GM19193 (cell line): ENCODE results near the gene CNDP1.

ENCODE experiments used
- POLR2A ChIP-seq: IDR thresholded peaks from 4 replicates; pipeline ENCODE4 v1.6.1; 2011; ENCODE audit not compliant: insufficient read depth, insufficient read length; ENCODE audit errors: extremely low read depth

CNDP1 gene

DNA sequence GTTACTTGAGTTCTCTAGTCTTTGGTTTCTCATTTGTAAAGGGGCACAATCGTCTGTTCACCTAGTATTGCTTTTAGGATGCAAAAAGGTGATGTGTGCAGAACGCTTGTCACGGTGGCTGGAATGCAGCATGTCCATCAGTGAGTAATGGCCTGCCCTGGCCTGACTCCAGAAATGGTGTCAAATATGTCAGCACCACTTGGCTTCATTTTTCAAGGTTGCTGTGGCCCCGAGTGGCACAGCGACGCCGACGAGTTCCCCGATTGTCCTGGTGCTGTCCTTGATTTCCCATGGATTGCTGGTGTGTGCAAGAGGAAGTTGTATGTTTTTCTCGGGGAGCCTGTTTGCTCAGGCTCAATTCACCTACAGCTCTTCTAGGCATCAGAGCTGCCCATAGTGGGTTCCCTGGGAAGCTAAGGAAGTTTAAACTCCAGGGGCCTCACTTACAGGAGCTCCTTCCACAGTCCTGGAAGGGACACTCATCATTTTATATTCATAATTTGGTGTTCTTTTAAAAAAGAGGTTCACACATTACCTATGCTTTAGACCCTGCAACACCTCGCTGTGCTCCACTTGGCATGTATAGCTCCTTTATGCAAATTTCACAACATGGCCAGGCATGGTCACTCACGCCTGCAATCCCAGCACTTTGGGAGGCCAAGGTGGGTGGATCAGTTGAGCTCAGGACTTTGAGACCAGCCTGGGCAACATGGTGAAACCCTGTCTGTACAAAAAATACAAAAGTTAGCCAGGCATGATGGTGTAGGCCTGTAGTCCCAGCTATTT lies 37.8 kb downstream of the CNDP1 start:
- no peak for TF ChIP-seq POLR2A

DNA sequence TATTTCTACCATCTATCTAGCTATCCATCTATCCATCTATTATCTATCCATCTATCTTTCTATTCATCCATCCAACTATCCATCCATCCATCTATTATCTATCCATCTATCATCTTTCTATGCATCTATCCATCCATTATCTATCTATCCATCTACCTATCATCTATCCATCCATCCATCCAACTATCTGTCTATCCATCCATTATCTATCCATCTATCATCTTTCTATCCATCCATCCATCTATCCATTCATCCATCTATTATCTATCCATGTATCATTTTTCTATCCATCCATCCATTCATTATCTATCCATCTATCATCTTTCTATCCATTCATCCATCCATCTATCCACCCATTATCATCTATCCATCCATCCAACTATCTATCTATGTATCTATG lies 38.8 kb downstream of the CNDP1 start:
- no peak for TF ChIP-seq POLR2A

DNA sequence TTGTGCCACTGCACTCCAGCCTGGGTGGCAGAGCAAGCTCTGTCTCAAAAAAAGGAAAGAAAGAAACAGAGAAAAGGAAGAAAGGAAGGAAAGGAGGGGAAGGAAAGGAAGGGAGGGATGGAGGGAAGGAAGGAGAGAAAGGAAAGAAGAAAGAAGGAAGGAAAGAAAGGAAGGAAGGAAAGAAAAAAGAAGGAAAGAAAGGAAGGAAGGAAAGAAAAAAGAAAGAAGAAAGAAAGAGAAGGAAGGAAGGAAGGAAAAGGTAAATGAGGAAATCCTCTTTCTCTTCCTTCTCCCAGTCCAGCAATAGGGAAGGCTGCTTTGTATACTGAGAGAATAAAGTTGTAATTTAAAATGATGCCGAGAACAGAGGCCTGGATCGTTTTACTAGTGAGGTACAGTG lies 40.6 kb downstream of the CNDP1 start:
- no peak for TF ChIP-seq POLR2A

GRCh38 chr18:74577019-74577418 lies 42.7 kb downstream of the CNDP1 start:
- TF ChIP-seq POLR2A: no peak

DNA sequence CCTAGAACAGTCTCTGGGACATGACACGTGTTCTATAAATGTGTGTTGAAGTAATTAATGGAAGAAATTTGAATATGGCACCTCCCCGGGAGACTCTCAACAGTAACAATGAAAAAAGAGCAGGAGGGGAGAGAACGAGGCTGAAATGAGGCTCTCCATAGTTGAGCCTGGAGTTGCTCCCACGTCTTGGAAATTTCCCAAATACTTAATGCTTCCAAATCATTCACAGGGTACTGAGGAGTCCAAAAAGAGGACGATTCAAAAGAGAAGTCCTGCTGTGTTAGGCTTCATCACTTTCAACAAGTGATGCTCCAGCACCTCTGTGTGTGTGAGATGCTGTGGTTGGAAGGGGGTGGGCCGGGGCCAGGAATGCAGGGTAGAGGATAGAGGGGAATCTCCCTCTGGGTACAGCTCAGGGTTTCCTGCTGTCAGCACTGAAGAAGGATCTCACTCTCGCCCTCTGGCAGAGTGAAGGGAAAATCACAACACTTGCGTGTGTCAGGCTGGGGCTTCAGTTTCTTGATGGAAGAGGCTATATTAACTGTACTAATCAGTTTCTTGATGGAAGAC lies 45.3 kb downstream of the CNDP1 start:
- TF ChIP-seq POLR2A: no peak

DNA sequence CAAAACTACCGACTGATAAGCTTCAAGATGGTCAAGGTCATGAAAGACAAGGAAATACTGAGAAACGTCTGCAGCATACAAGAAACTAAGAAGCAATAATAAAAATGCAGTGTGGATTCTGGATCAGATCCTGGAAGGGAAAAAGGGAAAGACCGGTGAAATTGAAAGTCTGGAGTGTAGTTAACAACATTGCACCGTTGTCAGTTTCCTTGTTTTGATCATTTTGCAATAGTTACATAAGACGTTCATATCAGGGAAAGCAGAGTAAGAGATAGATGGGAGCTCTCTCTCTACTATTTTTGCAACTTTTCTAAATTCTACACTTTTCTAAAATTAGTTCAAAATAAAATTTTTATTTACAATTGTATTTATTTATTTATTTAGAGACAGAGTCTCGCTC lies 48.3 kb downstream of the CNDP1 start:
- TF ChIP-seq POLR2A: no peak

DNA sequence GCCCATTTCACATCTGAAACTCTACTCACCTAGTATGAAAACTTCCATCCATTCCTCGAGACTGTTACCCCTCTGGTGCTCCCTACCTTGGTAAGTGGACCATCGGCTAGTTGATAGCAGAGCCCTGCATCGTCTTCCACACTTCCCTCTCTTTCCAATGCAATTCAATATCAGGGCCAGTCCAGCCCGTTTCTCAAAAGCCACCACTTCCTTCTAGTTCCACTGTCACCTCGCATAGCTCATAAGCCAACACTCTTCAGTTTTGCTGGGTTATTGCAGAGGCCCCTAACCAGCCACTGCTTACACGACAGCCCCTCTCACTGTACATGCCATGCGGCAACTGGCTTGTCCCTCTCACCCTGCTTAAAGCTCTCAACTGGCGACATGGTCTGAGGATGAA lies 53.1 kb downstream of the CNDP1 start:
- no peak for TF ChIP-seq POLR2A

DNA sequence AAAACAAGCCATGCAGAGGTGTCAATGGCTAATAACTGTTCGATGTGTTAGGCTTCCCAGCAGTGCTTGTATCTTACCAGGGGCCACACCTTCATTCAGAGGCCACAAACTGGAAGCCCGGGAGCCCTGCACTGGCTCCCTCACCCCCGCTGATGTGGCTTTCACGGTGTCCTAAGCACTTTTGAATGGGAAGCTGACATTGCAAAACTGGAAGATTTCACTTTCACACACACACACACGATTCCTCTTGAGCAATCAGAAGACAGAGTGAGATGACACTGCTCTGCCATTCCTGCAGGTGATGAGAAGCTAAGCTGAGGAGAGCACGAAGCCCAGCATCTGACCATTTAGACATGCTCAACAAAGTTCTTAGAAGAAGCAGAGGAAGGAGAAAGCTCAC lies 54.7 kb downstream of the CNDP1 start:
- no peak for TF ChIP-seq POLR2A

GRCh38 chr18:74589811-74590210 lies 55.5 kb downstream of the CNDP1 start:
- TF ChIP-seq POLR2A: no peak

- no peak for TF ChIP-seq POLR2A
These were observed 56.4 kb downstream of the CNDP1 start for GRCh38 chr18:74590671-74591070.

DNA sequence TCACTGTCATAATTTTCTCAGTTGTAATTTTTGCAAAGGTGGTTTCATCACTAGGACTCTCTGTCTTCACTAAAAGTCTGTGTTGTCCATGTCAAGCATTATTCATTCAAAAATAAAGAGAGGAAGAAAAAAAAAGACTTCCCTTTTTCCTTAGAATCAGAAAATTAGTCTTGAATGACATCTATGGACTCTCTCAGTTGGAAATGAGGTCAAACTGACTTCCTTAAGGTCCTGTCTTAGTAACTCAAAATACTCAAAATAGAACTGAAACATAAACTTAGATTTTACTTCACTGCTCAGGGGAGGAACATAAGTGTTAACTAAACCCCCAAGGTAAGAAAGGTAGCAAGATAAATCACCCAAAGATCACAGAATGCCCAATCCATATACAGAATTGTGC lies 61.1 kb downstream of the CNDP1 start:
- TF ChIP-seq POLR2A: no peak

DNA sequence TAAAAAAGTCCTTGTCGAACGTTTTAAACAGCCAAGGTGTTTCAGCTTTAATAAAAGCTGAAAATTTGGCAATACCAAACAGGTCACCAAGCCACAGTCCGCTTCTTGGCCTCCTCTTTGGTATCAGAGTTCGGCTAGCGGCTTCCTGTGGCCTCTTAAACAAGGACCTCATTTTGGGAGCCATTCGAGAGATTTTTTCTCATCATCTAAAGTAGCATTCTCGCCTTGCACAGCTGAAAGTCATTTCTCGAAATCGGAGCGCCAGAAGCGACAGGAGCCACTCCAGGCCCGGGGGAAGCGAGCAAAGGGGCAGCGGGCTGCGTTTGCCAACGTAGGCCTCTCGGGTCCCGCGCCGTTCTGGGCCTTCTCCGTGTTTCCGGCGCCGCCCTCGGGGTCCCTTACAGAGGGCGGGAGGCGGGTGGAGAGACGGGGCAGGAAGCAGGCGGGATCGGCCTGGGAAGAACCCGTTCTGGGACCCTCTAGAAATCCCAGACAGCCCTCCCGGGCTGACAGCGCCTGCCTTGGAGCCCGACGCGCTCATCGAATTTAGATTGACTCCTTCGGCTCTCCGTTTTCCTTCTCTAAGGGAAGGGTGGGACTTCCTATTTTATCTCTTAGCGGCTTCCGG lies 62.8 kb downstream of the CNDP1 start:
- peak; percentile 67 for TF ChIP-seq POLR2A

GRCh38 chr18:74597662-74598349 lies 63.5 kb downstream of the CNDP1 start, which contains the start of gene ZNF407:
Gene ZNF407, plus strand, starts transcription at chr18:74597870. Its CDS starts 33,150 bp downstream, at chr18:74631020.
- peak; percentile 25 for TF ChIP-seq POLR2A

GRCh38 chr18:74598350-74599001 lies 64.2 kb downstream of the CNDP1 start:
- TF ChIP-seq POLR2A: peak; percentile 58

GRCh38 chr18:74604361-74604760 lies 70.1 kb downstream of the CNDP1 start:
- TF ChIP-seq POLR2A: no peak
